Activated effector memory CD4-positive, alpha-beta T cell treated with Interleukin-2 at 50 U/mL for 16 hours (primary cell): ENCODE measurements around the gene TMEM114.
A peak's percentile ranks its signal among the peaks of the same experiment; 100 is the strongest.

Source experiments
- DNase-seq: peaks from one replicate; pipeline ENCODE4 v3.0.0-alpha.2; 2020

The TMEM114 gene

GRCh38 chr16:8589900-8590688 lies at the start of gene TMEM114:
Gene TMEM114, minus strand, starts transcription at chr16:8590511. Its CDS starts 673 bp downstream, at chr16:8589838.
- DNase-seq = no peak

- DNase-seq = no peak
These were observed 49.4 kb upstream of the TMEM114 start for GRCh38 chr16:8639694-8640093.

- DNase-seq = no peak
These were observed 44.9 kb upstream of the TMEM114 start for GRCh38 chr16:8634991-8635736.

- no peak for DNase-seq
These were observed 42.4 kb upstream of the TMEM114 start for GRCh38 chr16:8632675-8633182.

- no peak for DNase-seq
These were observed 41.6 kb upstream of the TMEM114 start for GRCh38 chr16:8631818-8632465.

GRCh38 chr16:8631373-8631772 lies 41.1 kb upstream of the TMEM114 start:
- DNase-seq = no peak

GRCh38 chr16:8630255-8630953 lies 40.1 kb upstream of the TMEM114 start:
- DNase-seq = no peak

- DNase-seq = no peak
These were observed 38.8 kb upstream of the TMEM114 start for GRCh38 chr16:8628981-8629725.

GRCh38 chr16:8627456-8627855 lies 37.1 kb upstream of the TMEM114 start:
- no peak for DNase-seq

- no peak for DNase-seq
These were observed 36.6 kb upstream of the TMEM114 start for GRCh38 chr16:8626946-8627345.

- DNase-seq = no peak
These were observed 35.3 kb upstream of the TMEM114 start for GRCh38 chr16:8625491-8626087.

GRCh38 chr16:8623634-8624033 lies 33.3 kb upstream of the TMEM114 start:
- DNase-seq = no peak

- no peak for DNase-seq
These were observed 32.0 kb upstream of the TMEM114 start for GRCh38 chr16:8622315-8622656.

GRCh38 chr16:8621572-8622314 lies 31.4 kb upstream of the TMEM114 start, which contains the start of gene METTL22:
Gene METTL22, plus strand, starts transcription at chr16:8621698. Its CDS starts 3,968 bp downstream, at chr16:8625666.
- peak; percentile 82 for DNase-seq

- no peak for DNase-seq
These were observed 30.9 kb upstream of the TMEM114 start for GRCh38 chr16:8621222-8621571.

- no peak for DNase-seq
These were observed 30.2 kb upstream of the TMEM114 start for GRCh38 chr16:8620535-8620934.

- no peak for DNase-seq
These were observed 29.5 kb upstream of the TMEM114 start for GRCh38 chr16:8619671-8620370.

- no peak for DNase-seq
These were observed 24.2 kb upstream of the TMEM114 start for GRCh38 chr16:8614435-8615029.

GRCh38 chr16:8611886-8612600 lies 21.7 kb upstream of the TMEM114 start:
- DNase-seq = no peak
